Measurements from ENCODE around the gene ZFAND2A.
"Not testable (repeated sequence)": the region's sequence is repeated elsewhere in the genome, so short reads cannot be mapped to it uniquely, and the experiment has no call there.

Gene ZFAND2A

DNA sequence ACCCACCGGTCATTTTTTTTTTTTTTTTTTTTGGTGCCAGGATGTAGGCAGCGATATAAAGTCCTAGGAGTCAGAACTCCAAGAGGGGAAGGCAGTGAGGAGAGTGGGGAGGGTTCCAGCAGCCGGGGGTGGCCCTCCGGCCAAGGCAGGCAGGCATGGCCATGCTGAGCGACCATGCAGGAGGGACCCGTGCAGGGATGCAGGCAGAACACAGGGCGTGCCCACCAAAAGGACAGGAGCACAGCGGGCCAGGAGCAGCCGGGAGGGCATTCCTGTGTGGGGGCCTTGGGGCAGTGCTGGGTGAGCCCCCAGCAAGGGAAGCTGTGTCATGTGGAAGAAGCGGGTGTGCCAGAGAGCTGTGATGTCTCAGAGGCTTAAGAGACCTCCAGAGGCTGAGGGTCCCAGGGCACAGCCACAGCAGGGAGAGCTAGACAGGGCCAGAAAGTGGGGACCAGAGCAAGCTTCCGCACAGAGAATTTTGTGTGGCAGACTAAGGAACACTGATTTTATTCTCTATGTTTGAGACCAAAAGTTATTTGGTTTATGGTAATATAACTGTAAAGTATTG, 5.7 kb downstream of the ZFAND2A start:
- Mint-ChIP-seq H3K36me3 (ENCODE audit: insufficient read depth) (peaks cover 51% of the 10 kb centered on the region), H3K9me3 (no peaks in the 10 kb centered on the region), H3K4me3 (no peak overlapping the region), H3K27ac (ENCODE audit: low read depth) (no peak overlapping the region), H3K27me3 (no peaks in the 10 kb centered on the region), H3K4me1 (peaks cover 14% of the 10 kb centered on the region)
- ATAC-seq (replicated peaks; ENCODE audit: extremely low read depth, poor library complexity, severe bottlenecking) (no peak), DNase-seq (ENCODE audit: low spot score in 2 of 2) (no peak)

DNA sequence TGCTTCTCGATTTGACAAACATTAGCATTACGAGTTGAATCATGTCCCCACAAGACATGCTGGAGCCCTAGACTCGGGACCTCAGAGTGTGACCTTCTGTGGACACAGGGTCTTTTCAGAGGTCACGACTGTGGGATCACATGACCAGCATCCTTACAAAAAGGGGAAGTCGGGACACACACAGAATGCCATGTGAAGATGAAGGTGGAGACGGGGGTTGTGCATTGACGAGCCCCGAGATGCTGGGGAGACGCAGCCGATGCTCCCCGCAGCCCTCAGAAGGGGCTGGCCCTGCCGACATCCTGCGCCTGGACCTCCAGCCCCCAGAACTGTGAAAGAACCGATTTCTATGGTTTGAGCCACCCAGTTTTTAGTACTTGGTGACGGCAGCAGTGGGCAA, 7.5 kb downstream of the ZFAND2A start:
- Mint-ChIP-seq H3K4me1 (no peaks in the 10 kb centered on the region), H3K27me3 (no peaks in the 10 kb centered on the region), H3K36me3 (ENCODE audit: insufficient read depth) (peaks cover 42% of the 10 kb centered on the region), H3K4me3 (no peak overlapping the region), H3K27ac (ENCODE audit: low read depth) (no peak overlapping the region), H3K9me3 (no peaks in the 10 kb centered on the region)
- ATAC-seq (replicated peaks; ENCODE audit: extremely low read depth, poor library complexity, severe bottlenecking) (no peak), DNase-seq (ENCODE audit: low spot score in 2 of 2) (no peak)

DNA sequence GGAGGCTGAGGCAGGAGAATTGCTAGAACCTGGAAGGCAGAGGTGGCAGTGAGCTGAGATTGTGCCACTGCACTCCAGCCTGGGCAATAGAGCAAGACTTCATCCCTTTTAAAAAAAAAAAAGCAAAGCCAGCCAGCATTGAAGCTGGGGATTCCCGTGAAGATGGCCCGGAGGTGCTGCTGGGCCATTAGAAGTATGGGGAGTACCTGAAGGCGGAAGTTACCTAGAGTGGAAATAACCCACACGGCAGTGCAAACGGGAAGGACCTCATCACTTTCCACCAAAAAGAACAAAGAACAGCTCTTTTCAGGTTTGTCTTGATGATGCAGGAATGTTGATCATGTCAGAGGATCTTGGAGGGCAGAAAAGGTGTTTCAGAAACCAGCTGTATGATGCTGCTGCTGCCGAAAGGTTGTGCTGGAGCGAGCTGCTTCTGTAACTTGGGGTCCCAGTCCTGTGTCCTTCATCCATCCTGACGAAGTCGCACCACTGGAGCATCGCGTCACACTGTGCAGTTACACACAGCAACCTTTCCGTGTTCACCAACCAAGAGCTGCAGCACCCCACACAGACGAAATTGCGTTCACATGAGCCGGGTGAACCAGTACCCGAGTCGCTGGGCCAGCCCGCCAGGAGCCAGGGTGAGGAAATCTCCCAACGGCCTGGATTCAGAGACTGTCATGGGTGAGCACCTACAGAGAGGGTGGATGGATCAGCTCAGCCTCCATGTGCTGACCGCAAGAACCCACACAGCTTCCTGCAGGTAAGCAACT, 8.2 kb downstream of the ZFAND2A start:
- peaks cover 42% of the 10 kb centered on the region for H3K36me3 Mint-ChIP-seq (ENCODE audit: insufficient read depth)
- ATAC-seq (replicated peaks; ENCODE audit: extremely low read depth, poor library complexity, severe bottlenecking) (no peak), DNase-seq (ENCODE audit: low spot score in 2 of 2) (no peak)
- no peak overlapping the region for H3K4me3 Mint-ChIP-seq
- H3K27ac Mint-ChIP-seq (ENCODE audit: low read depth), result no peak overlapping the region
- no peaks in the 10 kb centered on the region for H3K9me3 Mint-ChIP-seq
- H3K4me1 Mint-ChIP-seq, result no peaks in the 10 kb centered on the region
- H3K27me3 Mint-ChIP-seq, result no peaks in the 10 kb centered on the region

DNA sequence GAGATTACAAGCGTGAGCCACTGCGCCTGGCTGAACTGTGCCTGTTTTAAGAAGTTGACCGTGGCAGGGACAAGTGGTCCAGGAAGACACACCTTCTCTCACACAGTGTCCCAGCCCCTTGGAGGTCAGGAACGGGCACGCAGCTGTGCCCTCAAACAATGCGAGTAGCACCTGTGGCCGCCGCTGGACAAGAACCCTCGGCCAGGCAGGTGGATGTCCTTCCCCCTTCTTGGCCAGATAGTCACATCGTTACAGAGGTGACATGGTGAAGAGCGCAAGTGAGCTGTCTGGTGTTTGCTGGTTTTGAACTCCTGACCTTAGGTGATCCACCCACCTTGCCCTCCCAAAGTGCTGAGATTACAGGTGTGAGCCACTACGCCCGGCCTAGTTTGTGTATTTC, 8.8 kb downstream of the ZFAND2A start:
- Mint-ChIP-seq H3K27me3 (no peaks in the 10 kb centered on the region), H3K27ac (ENCODE audit: low read depth) (no peak overlapping the region), H3K9me3 (no peaks in the 10 kb centered on the region), H3K4me1 (no peaks in the 10 kb centered on the region), H3K4me3 (no peak overlapping the region), H3K36me3 (ENCODE audit: insufficient read depth) (peaks cover 40% of the 10 kb centered on the region)
- ATAC-seq (replicated peaks; ENCODE audit: extremely low read depth, poor library complexity, severe bottlenecking) (no peak), DNase-seq (ENCODE audit: low spot score in 2 of 2) (no peak)

DNA sequence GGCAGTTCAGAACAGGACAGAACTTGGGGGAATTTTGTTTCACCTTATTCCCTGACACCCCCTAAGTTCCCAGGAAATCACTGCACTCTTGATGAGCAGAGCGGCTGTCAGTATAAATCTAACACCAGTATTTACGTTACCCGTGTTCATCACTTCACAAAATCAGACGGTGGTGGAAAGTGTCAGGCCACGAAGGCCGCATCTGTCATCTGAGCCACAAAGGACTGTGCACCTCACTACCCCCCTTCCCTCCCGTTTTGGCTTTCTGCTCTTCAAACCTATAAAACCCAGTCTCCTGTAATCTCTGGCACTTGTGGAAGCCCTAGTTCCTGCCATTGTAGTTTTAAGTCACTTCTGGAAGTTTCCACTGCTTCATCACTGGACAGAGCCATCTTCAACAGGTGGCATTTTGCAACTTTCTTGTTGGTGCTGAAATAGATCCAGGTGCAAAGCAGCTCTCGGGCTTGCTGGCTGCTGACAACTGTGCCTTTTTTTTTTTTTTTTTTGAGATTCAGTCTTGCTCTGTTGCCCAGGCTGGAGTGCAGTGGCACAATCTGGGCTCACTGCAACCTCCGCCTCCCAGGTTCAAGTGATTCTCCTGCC, 9.5 kb downstream of the ZFAND2A start:
- Mint-ChIP-seq H3K4me3 (no peak overlapping the region), H3K36me3 (ENCODE audit: insufficient read depth) (peaks cover 40% of the 10 kb centered on the region), H3K27me3 (no peaks in the 10 kb centered on the region), H3K27ac (ENCODE audit: low read depth) (no peak overlapping the region), H3K9me3 (no peaks in the 10 kb centered on the region), H3K4me1 (no peaks in the 10 kb centered on the region)
- DNase-seq (ENCODE audit: low spot score in 2 of 2) (no peak), ATAC-seq (replicated peaks; ENCODE audit: extremely low read depth, poor library complexity, severe bottlenecking) (no peak)

DNA sequence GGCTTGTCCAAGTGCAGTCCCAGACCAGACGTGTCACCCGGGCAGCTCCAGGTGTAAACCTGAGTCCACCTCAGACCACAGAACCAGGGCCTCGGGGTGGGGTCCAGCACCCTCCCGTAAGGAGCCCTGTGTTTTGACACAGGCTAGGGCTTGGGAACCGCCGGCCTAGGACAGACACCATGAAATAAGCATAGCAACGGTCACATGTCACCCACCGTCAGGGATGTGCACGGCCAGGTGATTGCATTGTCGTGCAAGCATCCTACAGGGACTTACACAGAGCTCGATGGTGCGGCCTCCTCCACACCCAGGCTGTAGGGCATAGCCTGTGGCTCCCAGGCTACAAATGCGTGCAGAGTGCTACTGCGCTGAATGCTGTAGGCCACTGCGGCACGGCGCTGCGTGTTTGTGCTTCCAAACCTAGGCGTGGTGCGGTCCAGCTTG, 10.6 kb downstream of the ZFAND2A start:
- ATAC-seq (replicated peaks; ENCODE audit: extremely low read depth, poor library complexity, severe bottlenecking), result no peak
- Mint-ChIP-seq H3K27ac (ENCODE audit: low read depth) (no peak overlapping the region), H3K4me3 (no peak overlapping the region), H3K9me3 (no peaks in the 10 kb centered on the region), H3K36me3 (ENCODE audit: insufficient read depth) (peaks cover 30% of the 10 kb centered on the region), H3K4me1 (no peaks in the 10 kb centered on the region), H3K27me3 (no peaks in the 10 kb centered on the region)
- DNase-seq (ENCODE audit: low spot score in 2 of 2), result no peak

DNA sequence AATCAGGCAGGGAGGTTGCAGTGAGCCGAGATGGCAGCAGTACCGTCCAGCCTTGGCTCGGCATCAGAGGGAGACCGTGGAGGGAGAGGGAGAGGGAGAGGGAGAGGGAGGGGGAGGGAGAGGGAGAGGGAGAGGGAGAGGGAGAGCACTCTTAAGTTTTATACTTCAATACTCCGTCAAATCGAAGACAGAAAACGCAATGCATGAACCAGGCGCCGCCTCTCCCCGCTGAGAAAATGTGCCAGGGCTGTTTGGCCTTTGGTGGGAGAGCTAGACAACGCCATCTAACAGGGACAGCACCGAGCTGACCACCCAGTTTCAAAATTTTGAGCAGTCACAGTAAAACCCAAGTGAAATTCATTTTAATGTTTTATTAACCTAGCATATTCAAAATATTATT, 12.1 kb downstream of the ZFAND2A start:
- H3K27ac Mint-ChIP-seq (ENCODE audit: low read depth); H3K4me3 Mint-ChIP-seq; DNase-seq (ENCODE audit: low spot score in 2 of 2); ATAC-seq (replicated peaks; ENCODE audit: extremely low read depth, poor library complexity, severe bottlenecking); H3K9me3 Mint-ChIP-seq; H3K27me3 Mint-ChIP-seq; H3K4me1 Mint-ChIP-seq: not testable (repeated sequence)
- peaks cover 18% of the 10 kb centered on the region for H3K36me3 Mint-ChIP-seq (ENCODE audit: insufficient read depth)

DNA sequence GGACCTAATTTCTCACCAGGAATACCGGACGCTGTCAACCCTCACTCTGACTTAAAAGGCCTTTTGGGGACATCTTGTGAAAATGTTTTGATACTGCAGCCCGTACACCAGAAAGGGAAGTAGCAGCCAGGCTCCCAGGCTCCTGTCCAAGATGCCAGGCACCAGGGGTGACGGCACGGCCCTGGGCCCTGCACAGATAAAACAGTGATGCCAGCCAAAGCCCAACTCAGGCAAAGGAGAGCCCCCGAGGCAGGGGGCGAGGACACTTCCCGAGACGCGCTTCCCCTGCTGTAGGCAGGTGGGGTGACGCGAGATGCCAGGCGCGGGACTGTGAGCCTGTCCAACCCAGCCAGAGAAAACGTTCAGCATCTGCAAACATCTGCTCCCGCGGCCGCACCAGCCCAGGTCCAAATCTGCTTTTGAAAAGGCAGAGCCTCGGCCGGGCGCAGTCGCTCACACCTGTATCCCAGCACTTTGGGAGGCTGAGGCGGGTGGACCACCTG, 15.7 kb downstream of the ZFAND2A start:
- Mint-ChIP-seq H3K27me3 (no peaks in the 10 kb centered on the region), H3K9me3 (no peaks in the 10 kb centered on the region), H3K4me3 (no peak overlapping the region), H3K27ac (ENCODE audit: low read depth) (no peak overlapping the region), H3K36me3 (ENCODE audit: insufficient read depth) (no peaks in the 10 kb centered on the region), H3K4me1 (no peaks in the 10 kb centered on the region)
- DNase-seq (ENCODE audit: low spot score in 2 of 2) (no peak), ATAC-seq (replicated peaks; ENCODE audit: extremely low read depth, poor library complexity, severe bottlenecking) (no peak)

DNA sequence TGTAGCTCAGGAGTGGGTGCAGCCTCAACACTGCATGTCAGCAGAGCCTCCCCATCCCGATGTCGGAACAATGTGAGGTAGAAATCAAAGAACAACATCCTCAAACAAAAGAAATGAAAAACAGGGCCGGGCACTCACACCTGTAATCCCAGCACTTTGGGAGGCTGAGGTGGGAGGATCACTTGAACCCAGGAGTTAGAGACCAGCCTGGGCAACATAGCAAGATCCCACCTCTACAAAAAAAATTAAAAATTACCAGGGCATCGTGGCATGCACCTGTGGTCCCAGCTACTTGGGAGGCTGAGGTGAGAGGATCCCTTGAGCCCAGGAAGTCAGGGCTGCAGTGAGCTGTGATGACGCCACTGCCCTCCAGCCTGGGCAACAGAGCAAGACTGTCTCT, 17.0 kb downstream of the ZFAND2A start:
- not testable (repeated sequence) for H3K4me1 Mint-ChIP-seq; H3K36me3 Mint-ChIP-seq (ENCODE audit: insufficient read depth); ATAC-seq (replicated peaks; ENCODE audit: extremely low read depth, poor library complexity, severe bottlenecking)

DNA sequence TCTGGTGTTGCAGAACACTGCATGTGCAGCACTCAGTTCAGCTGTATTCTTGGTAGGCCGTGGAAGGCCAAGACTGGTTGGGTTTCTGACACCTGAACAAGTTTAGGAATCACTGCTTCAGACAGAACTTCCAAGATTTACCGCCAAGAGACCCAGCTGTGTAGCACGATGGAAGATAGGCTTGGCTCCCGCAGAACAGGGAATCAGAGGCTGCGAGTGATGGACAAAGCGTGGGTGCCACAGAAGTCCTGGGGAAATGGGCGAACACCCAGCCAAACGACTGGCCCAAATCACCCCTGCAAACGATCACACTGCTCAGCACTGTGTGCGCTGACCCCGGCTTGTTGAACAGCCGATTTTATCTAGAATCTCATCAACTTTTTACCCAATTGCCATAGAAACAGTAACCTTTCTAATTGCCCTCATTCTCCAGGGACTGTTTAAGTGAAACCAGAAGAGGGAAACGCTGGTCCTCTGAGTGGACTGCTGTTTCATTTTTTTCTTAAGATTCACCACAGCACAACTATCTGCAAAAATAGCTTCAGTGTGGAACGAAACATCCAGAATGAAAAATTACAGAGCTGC, 17.9 kb downstream of the ZFAND2A start:
- Mint-ChIP-seq H3K4me3 (no peak overlapping the region), H3K9me3 (no peaks in the 10 kb centered on the region), H3K27ac (ENCODE audit: low read depth) (no peak overlapping the region), H3K36me3 (ENCODE audit: insufficient read depth) (peaks cover 5% of the 10 kb centered on the region), H3K27me3 (no peaks in the 10 kb centered on the region), H3K4me1 (peaks cover 4% of the 10 kb centered on the region)
- DNase-seq (ENCODE audit: low spot score in 2 of 2), result no peak
- no peak for ATAC-seq (replicated peaks; ENCODE audit: extremely low read depth, poor library complexity, severe bottlenecking)

More for the DNA sequence above, 17.0 kb downstream of the ZFAND2A start:
- H3K4me3 Mint-ChIP-seq; H3K27ac Mint-ChIP-seq (ENCODE audit: low read depth); H3K27me3 Mint-ChIP-seq; DNase-seq (ENCODE audit: low spot score in 2 of 2); H3K9me3 Mint-ChIP-seq: not testable (repeated sequence)

DNA sequence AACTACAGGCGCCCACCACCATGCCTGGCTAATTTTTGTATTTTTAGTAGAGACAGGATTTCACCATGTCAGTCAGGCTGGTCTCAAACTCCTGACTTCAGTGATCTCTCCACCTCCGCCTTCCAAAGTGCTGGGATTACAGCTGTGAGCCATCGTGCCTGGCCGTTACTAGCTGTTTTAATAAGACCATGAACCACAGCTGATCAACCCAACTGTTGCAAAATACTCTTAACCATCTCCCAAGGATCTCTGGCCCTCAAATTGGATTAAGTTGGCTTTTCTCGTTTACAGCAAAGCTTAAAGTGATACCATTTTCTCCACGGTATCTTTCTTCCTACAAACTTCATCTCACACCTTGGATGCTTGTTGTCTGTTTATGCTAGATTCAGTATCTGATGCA, 18.3 kb downstream of the ZFAND2A start:
- peaks cover 9% of the 10 kb centered on the region for H3K4me1 Mint-ChIP-seq
- H3K9me3 Mint-ChIP-seq, result no peaks in the 10 kb centered on the region
- H3K27ac Mint-ChIP-seq (ENCODE audit: low read depth), result no peak overlapping the region
- no peak for ATAC-seq (replicated peaks; ENCODE audit: extremely low read depth, poor library complexity, severe bottlenecking)
- no peaks in the 10 kb centered on the region for H3K27me3 Mint-ChIP-seq
- H3K4me3 Mint-ChIP-seq, result no peak overlapping the region
- no peak for DNase-seq (ENCODE audit: low spot score in 2 of 2)
- peaks cover 5% of the 10 kb centered on the region for H3K36me3 Mint-ChIP-seq (ENCODE audit: insufficient read depth)

DNA sequence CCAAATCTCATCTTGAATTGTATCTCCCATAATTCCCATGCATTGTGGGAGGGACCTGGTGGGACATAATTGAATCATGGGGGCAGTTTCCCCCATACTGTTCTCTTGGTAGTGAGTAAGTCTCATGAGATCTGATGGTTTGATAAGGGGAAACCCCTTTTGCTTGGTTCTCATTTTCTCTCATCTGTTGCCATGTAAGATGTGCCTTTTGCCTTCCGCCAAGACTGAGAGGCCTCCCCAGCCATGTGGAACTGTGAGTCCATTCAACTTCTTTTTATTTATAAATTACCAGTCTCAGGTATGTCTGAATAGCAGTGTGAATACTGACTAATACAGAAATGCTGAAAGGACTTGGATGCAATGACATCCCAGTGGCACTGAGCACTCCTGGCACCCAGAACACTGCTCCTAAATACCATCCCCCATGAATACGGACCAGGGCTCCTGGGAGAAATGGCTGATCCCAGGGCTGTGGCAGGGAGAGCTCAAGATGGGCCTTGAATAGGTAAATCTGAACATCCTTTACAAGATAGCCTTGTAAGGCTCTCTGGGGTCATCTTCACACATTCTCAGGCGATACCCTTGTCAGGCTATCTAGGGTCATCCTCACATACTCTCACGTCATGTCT, 19.4 kb downstream of the ZFAND2A start:
- no peak for DNase-seq (ENCODE audit: low spot score in 2 of 2)
- Mint-ChIP-seq H3K27ac (ENCODE audit: low read depth) (no peak overlapping the region), H3K4me1 (peaks cover 11% of the 10 kb centered on the region), H3K9me3 (no peaks in the 10 kb centered on the region), H3K4me3 (no peak overlapping the region), H3K27me3 (no peaks in the 10 kb centered on the region), H3K36me3 (ENCODE audit: insufficient read depth) (peaks cover 5% of the 10 kb centered on the region)
- no peak for ATAC-seq (replicated peaks; ENCODE audit: extremely low read depth, poor library complexity, severe bottlenecking)
